PC-3 (cell line): Measurements from ENCODE around the gene KLF13. TPM values are rescaled to one million over a fixed set of nuclear protein-coding genes. Genes with fewer than 3 reads are reported as not detected.

ENCODE experiments used
- ATAC-seq: fragments of 200-7000 bp; cut with Tn5 transposase; 2 replicates; pipeline ENCODE4 v1.9.1; 2020; ENCODE audit warnings: mild to moderate bottlenecking, moderate library complexity
- BruUV-seq: library from RNA; stranded (reverse); fragments of 400-500 nt; replicated peaks from 2 replicates; lab custom pipeline; 2021; lab: Mats Ljungman, UMichigan
- CTCF ChIA-PET: fragments of 300-600 bp; sonication (Branson Sonifier 250); formaldehyde crosslinking; loops from one replicate; lab custom pipeline; 2022; ENCODE audit warnings: antibody characterized with exemption; lab: Charles Lee
- POLR2A ChIA-PET: fragments of 300-600 bp; sonication (Branson Sonifier 250); formaldehyde crosslinking; loops from one replicate; lab custom pipeline; 2022; ENCODE audit warnings: antibody characterized with exemption; ENCODE audit not compliant: unreplicated experiment; lab: Charles Lee
- DNase-seq: peaks from one replicate; pipeline ENCODE4 v3.0.0-alpha.2; 2015
- H2AFZ ChIP-seq: fragments of 300-600 bp; sonication (generic); 2 replicates; pipeline ENCODE4 v1.6.0; 2016; ENCODE audit warnings: antibody characterized with exemption, low read length
- H3F3A ChIP-seq: fragments of 300-600 bp; sonication (generic); one replicate; pipeline ENCODE4 v1.6.0; 2017; ENCODE audit warnings: antibody characterized with exemption, low read length, control low read depth, mild to moderate bottlenecking; ENCODE audit not compliant: unreplicated experiment
- H3K27ac ChIP-seq: fragments of 300-600 bp; sonication (generic); 2 replicates; pipeline ENCODE4 v1.5.1; 2016; ENCODE audit warnings: mild to moderate bottlenecking, low read length
- H3K27me3 ChIP-seq: fragments of 300-600 bp; sonication (generic); 2 replicates; pipeline ENCODE4 v1.6.1; 2016; ENCODE audit warnings: low read length, mixed read lengths
- H3K36me3 ChIP-seq: fragments of 300-600 bp; sonication (generic); 2 replicates; pipeline ENCODE4 v1.6.1; 2016; ENCODE audit warnings: low read depth, mixed run types, low read length, mixed read lengths
- H3K4me1 ChIP-seq: fragments of 300-600 bp; sonication (generic); 2 replicates; pipeline ENCODE4 v1.5.1; 2016; ENCODE audit warnings: low read length; ENCODE audit not compliant: insufficient read depth
- H3K4me2 ChIP-seq: fragments of 300-600 bp; sonication (generic); 2 replicates; pipeline ENCODE4 v1.6.0; 2016; ENCODE audit warnings: low read length
- H3K4me3 ChIP-seq: fragments of 300-600 bp; sonication (generic); 2 replicates; pipeline ENCODE4 v1.5.1; 2016; ENCODE audit warnings: mild to moderate bottlenecking, low read length, mixed read lengths
- H3K79me2 ChIP-seq: fragments of 300-600 bp; sonication (generic); 2 replicates; pipeline ENCODE4 v1.6.1; 2017; ENCODE audit warnings: low read length, mixed read lengths
- H3K9ac ChIP-seq: fragments of 300-600 bp; sonication (generic); 2 replicates; pipeline ENCODE4 v1.6.0; 2016; ENCODE audit warnings: mild to moderate bottlenecking, low read length
- H3K9me2 ChIP-seq: fragments of 300-600 bp; sonication (generic); replicated peaks from 2 replicates; pipeline ENCODE4 v1.6.1; 2016; ENCODE audit warnings: mixed run types, low read length, mixed read lengths
- H3K9me3 ChIP-seq: fragments of 300-600 bp; sonication (generic); 2 replicates; pipeline ENCODE4 v1.6.1; 2016; ENCODE audit warnings: low read length, mixed read lengths
- H4K20me1 ChIP-seq: fragments of 300-600 bp; sonication (generic); 2 replicates; pipeline ENCODE4 v1.6.1; 2016; ENCODE audit warnings: low read length, mixed read lengths
- EZH2 ChIP-seq: fragments of 300-600 bp; sonication (generic); IDR thresholded peaks from one replicate; pipeline ENCODE4 v1.6.1; 2017; ENCODE audit warnings: antibody characterized with exemption, mild to moderate bottlenecking, low read length; ENCODE audit not compliant: unreplicated experiment
- EZH2phosphoT487 ChIP-seq: fragments of 300-600 bp; sonication (generic); IDR thresholded peaks from 2 replicates; pipeline ENCODE4 v1.6.1; 2018; ENCODE audit warnings: mild to moderate bottlenecking, antibody characterized with exemption, low read length, borderline replicate concordance
- intact Hi-C: fragments of 100-400 bp; cut with micrococcal nuclease; formaldehyde crosslinking; loops from 2 replicates; pipeline ENCODE4 v1.9.0; 2023
- total RNA-seq: library from RNA; depleted of rRNA; stranded (reverse); fragments of >200 nt; gene quantifications from 2 replicates; pipeline ENCODE4 v1.2.3, GENCODE V29; 2014
- TF ChIP-seq, protein P1 (sequence below): fragments of 300-600 bp; sonication (generic); conservative IDR thresholded peaks from 2 replicates; pipeline ENCODE4 v1.5.1; 2017; ENCODE audit warnings: antibody characterized with exemption, low read depth, mild to moderate bottlenecking, low read length

KLF13 gene
- total RNA-seq, 1 experiment from 2014 or later, result 11.4 TPM

DNA sequence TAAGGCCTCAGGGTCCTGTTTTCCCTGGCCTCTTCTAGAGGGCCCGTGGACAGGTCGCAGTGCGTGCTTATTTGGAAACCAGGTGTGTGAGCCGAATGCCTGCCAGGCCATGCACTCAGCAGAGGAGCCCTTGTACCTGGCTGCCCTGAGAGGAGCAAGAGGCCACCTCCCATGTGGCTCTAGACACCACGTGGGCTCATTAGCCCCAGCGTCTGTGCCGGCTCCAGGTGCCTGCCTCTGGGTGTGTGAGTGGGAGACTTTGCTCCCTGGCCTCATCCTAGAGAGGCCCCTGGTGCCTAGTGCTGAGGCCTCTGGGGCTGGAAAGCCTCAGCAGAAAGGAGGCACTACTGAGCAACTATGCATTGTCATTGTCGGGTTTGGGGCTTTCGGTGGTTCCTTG is 50.4 kb downstream of the KLF13 start:
- Histone ChIP-seq H3K4me3 (no peak overlapping the region), H3K79me2 (no peaks in the 10 kb centered on the region), H4K20me1 (no peaks in the 10 kb centered on the region), H3K27ac (no peak overlapping the region), H3K4me1 (no peaks in the 10 kb centered on the region), H3K9me2 (no peaks in the 10 kb centered on the region), H3K4me2 (no peak overlapping the region), H3K9ac (no peak overlapping the region), H3K9me3 (no peaks in the 10 kb centered on the region), H2AFZ (no peak overlapping the region), H3K36me3 (no peaks in the 10 kb centered on the region), H3K27me3 (no peaks in the 10 kb centered on the region), H3F3A (no peaks in the 10 kb centered on the region)
- DNase-seq (no peak), ATAC-seq (no peak)
- POLR2A ChIA-PET, result no interaction called here
- no TSS peak for BruUV-seq
- TF ChIP-seq EZH2phosphoT487, result no peak
- no peak for TF ChIP-seq EZH2
- TF ChIP-seq, protein P1, sequence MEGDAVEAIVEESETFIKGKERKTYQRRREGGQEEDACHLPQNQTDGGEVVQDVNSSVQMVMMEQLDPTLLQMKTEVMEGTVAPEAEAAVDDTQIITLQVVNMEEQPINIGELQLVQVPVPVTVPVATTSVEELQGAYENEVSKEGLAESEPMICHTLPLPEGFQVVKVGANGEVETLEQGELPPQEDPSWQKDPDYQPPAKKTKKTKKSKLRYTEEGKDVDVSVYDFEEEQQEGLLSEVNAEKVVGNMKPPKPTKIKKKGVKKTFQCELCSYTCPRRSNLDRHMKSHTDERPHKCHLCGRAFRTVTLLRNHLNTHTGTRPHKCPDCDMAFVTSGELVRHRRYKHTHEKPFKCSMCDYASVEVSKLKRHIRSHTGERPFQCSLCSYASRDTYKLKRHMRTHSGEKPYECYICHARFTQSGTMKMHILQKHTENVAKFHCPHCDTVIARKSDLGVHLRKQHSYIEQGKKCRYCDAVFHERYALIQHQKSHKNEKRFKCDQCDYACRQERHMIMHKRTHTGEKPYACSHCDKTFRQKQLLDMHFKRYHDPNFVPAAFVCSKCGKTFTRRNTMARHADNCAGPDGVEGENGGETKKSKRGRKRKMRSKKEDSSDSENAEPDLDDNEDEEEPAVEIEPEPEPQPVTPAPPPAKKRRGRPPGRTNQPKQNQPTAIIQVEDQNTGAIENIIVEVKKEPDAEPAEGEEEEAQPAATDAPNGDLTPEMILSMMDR, result no peak
- CTCF ChIA-PET, result no interaction called here
- intact Hi-C loops, result no loop called here

DNA sequence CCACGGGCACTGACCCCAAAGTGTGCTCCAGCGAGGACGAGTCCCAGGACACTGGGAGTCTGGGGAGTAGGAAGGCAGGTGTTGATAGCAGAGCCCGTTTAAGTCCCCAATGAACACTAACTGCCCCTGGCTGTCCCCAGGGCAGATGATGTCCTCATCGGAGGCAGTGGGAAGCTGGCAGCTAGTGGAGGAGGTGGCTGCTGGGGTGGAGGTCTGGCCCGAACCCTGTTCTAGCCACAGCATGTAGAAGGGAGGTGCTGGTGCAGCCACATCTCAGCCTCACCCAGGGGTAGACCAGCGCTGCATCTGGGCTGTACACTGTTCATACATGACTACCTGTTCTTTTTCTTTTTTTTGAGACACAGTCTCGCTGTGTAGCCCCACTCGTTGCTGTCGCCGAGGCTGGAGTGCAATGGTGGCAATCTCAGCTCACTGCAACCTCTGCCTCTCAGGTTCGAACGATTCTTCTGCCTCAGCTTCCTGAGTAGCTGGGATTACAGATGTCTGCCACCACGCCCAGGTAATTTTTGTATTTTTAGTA is 51.8 kb downstream of the KLF13 start:
- Histone ChIP-seq H3K27me3 (no peaks in the 10 kb centered on the region), H3K9ac (no peak overlapping the region), H3K4me1 (no peaks in the 10 kb centered on the region), H2AFZ (no peak overlapping the region), H3K4me3 (no peak overlapping the region), H3K36me3 (no peaks in the 10 kb centered on the region), H4K20me1 (no peaks in the 10 kb centered on the region), H3K9me3 (no peaks in the 10 kb centered on the region), H3K9me2 (no peaks in the 10 kb centered on the region), H3K4me2 (no peak overlapping the region), H3F3A (no peaks in the 10 kb centered on the region), H3K79me2 (no peaks in the 10 kb centered on the region), H3K27ac (no peak overlapping the region)
- ATAC-seq (no peak), DNase-seq (no peak)
- no peak for TF ChIP-seq EZH2
- TF ChIP-seq, protein P1, result no peak
- no peak for TF ChIP-seq EZH2phosphoT487
- BruUV-seq, result no TSS peak
- intact Hi-C loops, result no loop called here
- CTCF ChIA-PET, result no interaction called here
- POLR2A ChIA-PET, result no interaction called here

DNA sequence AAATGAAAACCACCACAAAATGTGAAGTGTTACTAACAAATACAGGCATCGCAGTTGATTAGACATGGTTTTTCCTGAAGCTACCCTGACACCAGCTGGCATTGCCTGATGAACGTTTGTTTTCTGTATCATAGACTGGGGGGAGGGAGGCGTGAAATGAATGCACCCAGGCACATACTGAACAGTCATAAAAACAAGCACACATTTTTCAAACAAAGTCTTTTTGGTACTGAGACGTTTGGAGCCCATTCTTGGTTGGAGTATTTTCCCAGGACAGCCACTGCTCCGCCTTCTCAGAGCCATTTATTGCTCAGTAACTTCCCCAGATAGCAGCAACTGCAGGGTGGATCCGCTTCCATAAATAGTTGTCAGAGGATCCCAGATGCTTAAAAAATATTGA is 52.4 kb downstream of the KLF13 start:
- H3K9me3 ChIP-seq, result no peaks in the 10 kb centered on the region
- H3F3A ChIP-seq, result no peaks in the 10 kb centered on the region
- H3K79me2 ChIP-seq, result no peaks in the 10 kb centered on the region
- no peaks in the 10 kb centered on the region for H3K9me2 ChIP-seq
- no peaks in the 10 kb centered on the region for H4K20me1 ChIP-seq
- no peaks in the 10 kb centered on the region for H3K36me3 ChIP-seq
- no peak overlapping the region for H2AFZ ChIP-seq
- H3K27me3 ChIP-seq, result no peaks in the 10 kb centered on the region
- ChIA-PET CTCF (no interaction called here), POLR2A (no interaction called here)
- no peaks in the 10 kb centered on the region for H3K4me1 ChIP-seq
- TF ChIP-seq EZH2phosphoT487 (no peak), EZH2 (no peak)
- TF ChIP-seq, protein P1, result no peak
- no peak overlapping the region for H3K4me3 ChIP-seq
- intact Hi-C loops, result no loop called here
- no peak overlapping the region for H3K9ac ChIP-seq
- ATAC-seq (no peak), DNase-seq (no peak)
- H3K4me2 ChIP-seq, result no peak overlapping the region
- no TSS peak for BruUV-seq
- no peak overlapping the region for H3K27ac ChIP-seq
